NCI-H446 treated with DMSO at 0.1 percent for 48 hours (cell line): Measurements from ENCODE around the gene AHCYL1.

Source experiments
- DNase-seq: peaks from one replicate; lab custom pipeline; 2025; lab: John Stamatoyannopoulos, UW

The AHCYL1 gene

DNA sequence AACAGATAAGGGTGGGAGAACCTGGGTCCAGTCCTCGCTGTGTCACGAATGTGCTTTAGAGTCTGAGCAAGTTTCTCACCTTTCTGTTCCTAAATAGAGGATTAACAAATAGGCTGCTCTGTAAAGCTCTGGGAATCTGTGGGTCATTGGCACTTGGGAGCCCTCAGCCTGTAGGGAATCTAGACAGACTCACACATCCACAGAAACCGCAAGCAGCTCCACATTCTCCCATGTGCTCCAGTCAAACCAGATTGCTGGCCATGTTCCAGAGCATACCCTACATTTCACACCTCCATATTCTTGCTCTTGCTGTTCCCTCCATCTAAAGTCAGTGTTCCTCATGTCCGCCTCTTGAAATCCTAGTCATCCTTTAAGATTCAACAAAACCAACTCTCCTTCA lies 7.8 kb upstream of the AHCYL1 start:
- no peak for DNase-seq

DNA sequence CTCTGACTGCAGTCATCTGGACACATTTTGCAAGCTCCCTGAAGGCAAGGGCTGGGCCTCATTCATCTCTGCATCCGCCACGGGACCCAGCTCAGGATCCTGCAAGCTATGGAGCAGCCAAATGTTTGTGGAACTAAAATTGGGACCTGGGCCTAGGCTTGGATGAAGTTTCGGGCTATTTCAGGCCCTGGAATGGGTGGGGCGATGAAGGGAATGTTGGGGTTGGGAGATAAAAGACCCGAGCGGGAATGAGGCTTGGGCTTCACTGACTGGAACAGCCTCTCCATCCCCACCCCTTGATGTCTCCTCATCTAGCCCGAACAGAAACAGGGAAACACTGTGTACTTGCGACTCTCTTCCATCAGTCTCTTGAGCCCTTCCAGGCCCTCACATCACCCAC lies 7.3 kb upstream of the AHCYL1 start:
- no peak for DNase-seq

DNA sequence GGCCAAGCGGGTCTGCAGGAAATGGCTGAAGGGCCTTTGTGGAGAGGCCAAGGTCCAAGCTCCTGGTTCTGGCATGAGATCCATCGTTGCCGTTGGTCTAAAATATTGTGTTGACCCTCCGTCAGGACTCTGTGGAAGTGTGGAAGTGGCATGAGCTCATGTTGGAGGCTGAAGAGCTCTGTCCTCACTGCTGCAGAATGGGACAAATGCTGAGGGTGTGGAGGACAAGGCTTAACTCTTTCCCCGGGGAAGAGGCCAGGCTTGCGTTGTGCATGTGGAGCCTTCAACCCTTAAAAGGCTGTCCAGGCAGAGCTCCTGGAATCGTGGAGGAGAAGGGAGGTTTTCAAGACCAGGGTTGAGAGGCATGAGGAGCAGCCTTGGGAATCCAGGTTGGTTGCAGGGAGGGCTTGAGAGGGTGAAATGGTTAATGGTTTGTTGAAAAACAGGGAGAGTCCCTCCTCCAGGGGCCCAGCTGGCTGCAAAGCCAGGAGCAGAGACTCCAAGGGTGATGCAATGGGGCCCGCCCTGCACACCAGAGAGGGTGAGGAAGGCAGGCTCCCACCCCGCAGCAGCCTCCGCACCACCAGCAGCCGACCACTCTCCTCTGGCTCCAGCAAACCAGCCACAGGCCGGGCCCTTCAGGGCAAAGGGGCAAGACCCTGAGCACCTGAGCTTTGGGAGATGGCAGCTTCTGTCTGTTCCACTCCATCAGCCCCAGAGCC lies 6.7 kb upstream of the AHCYL1 start:
- DNase-seq, result no peak

DNA sequence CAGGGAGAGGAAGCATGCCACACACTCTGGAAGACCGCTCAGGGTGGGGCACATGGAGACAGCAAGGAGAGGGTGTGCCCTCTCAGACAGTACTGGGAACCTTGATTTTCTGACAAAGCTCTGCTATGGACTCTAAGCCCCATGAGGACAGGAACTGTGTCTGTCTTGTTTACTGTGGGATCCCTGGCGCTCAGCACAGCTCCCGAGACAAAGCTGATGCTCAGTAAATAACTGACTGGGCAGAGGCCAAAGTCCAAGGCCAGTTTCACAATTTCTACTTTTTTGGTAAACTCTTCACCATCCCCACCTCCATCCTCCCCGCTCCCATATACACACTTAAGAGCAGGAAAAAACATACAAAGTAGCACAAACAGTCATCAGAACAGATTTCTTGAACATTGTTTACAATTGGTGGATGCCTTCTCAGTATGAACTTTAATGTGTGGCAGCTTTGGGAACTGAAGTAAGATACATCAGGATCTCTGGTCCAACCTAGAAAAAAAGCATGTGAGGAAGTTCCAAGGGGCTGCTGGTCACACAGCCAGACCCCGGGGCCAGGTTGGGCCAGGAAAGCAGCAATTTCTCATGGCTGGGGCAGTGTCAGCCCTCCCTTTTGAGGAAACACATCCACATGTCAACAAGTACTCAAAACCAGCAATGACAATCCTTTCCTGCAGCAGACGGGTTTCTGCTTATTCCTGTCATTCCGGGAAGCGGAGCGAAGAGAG lies 5.6 kb upstream of the AHCYL1 start:
- DNase-seq, result no peak

DNA sequence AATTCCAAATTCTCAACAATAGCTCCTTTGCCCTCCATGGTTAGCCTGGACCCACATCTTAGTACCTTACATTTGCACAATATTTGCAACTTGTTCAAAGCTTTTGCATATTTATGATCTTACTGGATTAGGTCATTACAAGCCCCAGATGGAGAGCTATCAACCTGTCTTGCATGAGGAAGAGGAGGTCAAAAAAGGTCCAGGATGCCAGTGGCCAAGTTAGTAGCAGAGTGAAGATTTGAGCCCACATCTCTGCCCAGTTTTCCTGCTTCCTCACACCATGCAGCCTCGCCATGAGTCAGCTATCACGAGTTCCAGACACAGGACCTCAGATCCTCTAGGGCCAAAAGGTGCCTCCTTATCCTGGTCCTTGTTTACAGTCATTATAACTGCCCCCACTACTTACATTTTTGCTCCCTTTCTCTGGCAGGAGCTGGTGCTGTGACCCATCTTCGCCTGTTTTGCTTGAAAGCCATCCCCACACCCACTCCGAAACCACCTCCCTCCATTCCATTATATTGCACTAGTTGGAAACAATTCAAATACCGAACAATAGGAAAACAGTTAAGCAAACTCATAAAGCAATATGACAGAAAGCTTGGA lies 5.0 kb upstream of the AHCYL1 start:
- DNase-seq, result no peak

DNA sequence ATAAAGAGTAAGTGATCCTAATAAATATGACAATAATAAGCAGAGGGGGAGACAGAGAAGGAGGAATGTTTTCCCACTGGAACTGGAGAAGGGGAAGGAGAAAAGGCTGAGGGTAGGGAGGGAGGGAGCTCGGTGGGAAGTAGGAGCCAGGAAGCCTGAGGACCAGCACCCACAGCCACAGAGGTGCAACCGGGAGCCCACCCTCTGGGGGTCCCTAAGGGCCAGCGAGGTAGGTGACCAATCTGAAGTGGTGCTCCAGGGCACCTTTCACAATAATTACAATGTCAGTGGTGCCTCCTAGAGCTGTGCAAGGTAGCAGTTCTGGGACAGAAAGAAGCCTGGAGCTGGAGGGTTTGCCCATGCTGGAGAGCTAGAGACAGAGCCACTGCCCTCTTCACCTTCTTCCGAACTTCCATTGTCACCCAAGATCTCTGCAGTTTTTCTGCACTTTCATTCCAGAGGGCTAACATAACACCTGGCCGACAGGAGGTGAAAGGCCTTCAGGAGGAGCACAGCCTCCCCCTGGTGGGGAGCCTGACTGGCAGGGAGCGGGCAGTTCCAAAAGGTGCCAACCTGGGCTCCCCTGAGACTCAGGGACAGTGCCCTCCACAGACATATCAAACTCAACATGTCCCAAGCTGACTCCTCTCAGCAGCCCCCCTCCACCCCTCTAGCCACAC lies 4.1 kb upstream of the AHCYL1 start:
- DNase-seq, result no peak

DNA sequence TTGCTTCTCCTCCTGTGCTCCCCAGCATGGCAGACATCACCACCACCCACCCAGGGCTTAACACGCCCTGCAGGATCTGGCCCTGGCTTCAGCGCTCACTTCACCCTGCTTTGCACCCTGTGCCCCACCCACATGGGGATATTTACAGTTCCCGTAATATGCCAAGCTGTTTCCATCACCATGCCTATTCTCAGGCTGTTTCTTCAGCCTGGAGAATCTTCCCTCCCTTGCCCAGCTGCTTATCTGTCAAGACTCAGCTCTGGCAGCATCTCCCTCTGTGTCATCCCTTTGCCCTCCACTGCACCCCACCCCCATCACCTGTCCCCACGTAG lies 3.6 kb upstream of the AHCYL1 start:
- no peak for DNase-seq

DNA sequence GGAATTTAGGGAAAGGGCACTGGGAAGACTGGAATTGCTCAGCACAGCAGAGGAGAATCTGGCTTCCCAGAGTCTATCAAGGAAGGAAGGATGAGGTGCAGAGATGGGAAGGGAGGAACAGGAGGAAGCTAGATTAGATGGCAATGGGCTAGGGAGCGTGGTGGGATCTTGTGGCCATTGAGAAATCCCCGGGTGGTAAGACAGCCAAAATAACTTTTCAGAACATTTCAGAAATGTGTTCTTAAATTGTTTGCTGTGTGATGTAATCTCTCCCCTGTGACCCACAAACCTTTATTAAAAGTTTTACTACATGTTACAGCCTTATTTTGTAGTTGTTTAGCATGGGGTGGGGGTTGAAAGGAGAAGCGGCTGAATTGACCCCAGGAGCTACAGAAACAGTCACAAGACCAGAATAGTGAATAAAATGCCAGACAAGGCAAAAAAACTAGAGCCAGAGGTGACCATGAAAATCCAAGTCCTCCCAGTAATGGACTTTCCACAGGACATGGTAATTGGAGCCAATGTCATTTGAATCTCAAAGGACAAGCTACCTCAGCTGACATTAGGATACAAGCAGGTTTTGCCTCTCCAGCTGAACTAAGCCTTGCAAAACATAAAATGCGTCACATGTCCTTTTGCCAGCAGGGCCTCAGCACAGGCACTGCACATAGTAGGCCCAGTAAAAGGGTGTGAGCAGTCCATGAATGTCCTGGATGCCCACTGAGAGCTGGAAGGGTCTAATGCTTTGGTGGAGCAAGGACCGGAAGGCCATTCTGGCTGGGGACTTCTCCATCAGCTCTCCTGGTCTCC lies 980 bp upstream of the AHCYL1 start:
- no peak for DNase-seq

DNA sequence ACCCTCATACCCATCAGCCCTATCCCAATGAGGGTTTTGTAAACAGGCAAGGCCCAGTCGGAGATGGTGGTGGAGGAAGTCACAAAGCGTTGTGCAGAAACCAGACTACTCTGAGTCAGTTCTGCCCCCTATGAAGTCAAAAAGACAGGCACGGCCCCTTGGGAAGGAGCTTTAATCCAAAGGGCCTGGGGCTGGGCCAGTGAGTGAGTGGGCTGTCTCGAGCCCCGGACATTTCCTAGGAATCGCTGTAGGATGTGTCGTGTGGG lies 442 bp upstream of the AHCYL1 start:
- DNase-seq, result peak; percentile 49

DNA sequence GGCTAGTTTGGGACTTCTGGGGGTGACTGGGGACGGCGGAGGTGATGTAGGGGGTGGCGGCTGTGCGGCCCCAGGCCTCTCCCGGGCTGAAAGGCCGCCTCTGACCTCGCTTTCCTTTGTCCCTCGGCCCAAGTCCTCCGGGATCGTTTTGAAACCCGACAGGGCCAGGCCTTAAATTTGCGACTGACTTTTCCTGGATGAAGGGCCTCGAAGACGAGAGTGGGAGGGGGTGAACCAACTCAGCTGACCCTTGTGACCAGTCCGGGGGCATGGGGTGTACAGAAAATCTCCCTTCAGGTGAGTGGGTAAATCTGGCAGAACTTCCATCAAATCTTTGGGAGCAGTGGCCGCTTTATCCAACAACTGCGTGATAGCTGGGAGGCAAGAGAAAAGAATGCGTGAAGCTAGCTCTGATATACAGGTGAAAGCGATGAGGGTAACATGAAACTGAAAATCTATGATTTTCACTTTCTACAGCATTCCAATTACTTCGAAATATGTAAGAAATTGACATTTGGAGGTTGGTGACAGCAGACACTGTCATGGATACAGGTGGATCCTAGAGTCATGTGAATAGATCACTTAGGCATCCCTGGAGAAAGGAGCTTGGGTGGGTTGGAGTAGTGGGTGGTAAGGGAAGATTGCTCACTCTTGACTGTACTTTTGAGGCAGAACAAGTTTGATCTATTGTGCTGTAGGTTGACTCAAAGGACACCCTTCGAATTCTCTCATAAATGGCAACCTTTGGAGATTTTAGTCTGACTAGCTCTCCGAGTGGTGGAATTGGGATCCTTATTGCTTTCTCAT lies 885 bp downstream of the AHCYL1 start:
- no peak for DNase-seq

DNA sequence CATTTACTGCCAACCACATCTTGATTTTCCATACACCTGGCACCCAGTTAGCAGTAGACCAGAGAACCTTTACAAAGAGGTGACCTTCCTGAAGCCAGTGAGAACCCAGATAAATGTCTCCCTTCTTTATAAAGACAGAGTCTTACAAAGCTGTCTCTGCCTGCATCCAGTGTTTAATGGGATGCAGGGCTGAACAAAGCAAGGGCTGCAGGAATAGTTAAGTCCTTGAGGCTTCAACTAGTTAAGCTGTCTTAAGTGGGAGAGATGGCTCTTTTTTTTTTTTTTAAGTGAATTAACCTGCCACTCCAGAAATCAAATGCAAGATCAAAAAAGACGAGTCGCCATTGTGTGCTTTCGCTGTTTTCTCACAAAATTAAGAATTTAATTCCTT lies 1.5 kb downstream of the AHCYL1 start:
- no peak for DNase-seq

DNA sequence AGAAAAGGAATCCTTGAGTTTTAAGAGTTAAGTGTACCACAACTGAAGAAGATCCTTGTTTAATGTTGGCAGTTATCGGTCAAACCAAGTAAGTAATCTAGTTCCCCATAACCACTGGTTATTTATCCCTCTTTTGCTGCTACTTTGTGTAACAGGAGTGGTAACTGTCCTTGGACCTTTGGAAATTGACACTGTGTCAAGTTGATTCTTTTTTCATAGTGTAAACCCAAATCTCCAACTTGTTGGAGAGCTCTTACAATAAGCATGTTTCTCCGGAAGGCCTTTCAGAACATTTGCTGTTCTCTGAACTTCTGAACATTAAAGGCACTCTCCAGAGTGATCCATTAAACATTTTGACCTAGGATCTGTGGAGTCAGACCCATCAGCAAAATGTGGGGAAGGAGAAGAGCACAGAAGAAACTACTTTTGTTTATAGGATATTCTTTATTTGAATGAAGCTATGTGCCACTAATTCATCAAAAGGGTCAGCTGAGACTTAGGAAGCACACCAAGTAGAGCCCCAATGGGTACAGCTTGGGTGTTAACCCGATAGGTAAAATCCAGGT lies 3.9 kb downstream of the AHCYL1 start:
- DNase-seq, result no peak

DNA sequence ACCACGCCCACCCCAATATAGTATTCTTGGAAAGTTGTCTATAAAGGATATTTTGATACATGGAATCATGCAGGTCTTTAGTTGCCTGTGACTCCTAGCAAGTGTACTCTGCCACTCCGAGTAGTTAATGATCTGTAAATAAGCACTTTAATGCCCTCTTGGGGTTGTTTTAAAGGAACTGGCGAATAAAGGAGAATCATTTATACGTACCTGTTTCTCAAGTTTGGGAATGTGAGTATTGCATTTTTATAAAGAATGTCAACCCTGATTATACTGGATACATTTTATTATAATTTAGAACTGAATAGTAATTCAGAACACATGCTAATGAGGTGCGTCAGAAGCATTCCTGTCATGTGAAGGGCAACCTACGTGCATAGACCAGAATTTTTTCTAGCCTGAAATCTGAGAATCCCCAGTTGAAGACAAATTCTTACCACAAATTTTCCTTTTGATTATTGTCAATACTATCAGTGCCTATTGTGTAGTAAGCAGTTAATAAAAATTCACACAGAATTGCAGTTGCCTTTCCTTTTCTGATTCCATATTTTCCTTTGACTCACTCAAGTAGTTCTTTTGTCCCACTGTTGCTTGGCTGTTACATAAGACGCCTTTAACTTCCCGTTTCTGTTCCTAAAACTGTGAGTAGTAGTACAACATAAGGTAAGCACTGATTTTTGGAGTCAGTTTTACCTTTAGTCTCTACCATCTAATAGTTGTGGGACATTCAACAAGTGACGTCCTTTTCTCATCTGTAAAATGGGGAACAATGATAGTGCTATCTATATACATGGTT lies 5.1 kb downstream of the AHCYL1 start:
- DNase-seq, result no peak

DNA sequence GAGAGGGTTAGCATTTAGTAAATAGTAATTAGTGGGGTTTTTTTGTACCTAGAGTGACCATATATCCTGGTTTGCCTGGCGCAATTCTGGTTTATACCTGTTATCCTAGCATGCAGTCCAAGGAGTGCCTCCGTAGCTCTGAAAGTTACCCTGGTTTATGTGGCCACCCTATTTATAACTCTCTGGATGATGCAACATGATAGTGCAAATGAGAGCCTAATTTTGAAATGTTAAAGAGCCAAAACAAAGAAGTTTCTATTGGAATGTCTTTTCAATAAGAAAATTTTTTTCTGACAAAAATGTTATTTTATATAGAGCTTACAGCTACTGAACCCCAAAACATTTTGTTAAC lies 5.7 kb downstream of the AHCYL1 start:
- no peak for DNase-seq

DNA sequence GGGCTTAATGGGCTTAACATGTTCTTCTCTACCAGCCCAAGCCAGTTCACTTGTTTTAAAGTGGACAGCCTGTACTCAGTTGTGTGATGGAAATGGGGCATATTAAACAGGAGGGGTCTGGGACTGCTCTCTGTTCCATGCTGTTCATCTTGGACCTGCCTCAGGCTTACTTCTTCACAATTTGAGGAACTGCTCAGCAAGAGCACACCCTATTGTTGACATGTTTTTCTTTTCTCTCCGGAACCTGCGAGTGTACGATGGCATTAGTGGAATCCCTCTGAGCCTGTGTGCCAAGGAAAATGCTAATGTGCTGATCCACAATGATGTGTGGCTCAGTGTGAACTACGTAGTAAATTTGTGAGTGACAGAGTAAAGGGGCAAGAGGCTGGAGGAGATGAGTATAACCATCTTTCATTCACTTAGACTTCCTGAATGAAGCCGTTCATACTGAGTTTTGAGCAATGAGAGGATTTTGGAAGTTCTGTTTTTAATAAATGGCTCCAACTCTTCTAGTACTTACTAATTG lies 6.9 kb downstream of the AHCYL1 start:
- no peak for DNase-seq

DNA sequence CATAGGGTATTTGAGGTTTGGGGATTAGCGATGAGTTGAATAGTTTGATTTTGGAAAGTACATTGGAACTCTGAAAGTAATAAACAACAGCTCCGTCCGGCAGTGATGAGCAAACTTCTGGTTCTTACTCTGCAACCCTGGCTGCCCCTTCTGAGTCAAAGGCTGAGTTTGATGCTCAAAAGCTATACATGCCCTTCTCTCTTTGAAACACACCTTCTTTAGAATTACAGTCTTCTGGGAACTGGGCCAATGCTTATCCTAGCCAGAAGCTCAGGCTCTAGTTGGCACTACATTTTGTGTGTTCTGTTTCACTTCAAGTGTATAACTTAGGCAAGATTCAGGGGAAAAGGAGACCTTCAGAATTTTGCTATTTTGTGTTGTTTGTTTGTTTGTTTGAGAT lies 9.3 kb downstream of the AHCYL1 start:
- peak; percentile 32 for DNase-seq

DNA sequence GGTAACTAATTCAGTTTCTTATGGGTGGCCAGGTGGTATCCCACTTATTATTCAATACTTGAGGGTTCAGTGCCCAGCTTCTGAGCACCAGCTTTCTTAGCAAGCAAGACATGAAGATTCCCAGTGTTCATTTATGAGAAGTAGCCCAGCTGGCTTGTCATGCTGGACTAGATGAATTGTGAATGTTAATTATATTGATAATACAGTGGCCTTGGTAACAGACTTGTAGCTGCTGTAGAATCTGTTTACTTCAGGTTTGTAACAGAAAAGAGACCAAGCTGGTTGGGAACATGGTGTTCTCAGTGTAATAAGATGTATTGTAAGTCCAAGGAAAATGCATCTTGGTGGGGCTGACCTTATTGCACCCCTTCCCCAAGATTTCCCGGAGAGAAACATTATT lies 10.1 kb downstream of the AHCYL1 start:
- no peak for DNase-seq

DNA sequence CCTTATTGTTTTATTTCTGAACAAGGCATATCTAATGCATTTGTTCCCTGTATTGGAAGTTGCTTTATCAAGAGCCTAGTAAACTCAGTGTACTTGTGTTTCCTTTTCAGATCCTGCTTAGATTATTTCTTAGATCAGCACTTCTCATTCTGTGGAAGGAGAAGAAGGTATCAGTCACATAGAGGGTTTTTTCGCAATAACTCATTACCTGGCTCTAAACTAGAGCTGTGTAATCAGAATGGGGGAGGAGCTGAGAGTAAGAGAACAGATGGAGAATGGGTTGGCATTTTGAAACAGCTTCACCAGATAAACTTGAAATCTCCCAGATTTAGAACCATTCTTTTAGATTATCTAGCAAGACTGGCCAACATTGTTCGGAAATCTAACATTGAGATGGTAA lies 11.0 kb downstream of the AHCYL1 start:
- no peak for DNase-seq

DNA sequence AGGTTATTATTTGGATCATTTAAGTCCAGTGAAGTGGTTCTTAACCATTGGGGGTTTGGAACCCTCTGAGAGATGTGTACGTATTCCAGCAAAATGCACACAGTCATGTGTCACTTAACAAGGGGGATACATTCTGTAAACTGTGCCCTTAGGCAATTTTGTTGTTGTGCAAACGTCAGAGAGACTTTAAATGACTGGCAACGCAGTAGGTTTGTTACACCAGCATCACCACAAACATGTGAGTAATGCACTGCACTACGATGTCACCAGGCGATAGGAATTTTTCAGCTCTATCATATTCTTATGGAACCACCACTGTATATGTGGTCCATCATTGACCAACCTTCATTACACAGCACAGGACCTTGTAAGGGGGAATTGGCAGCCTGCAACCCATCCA lies 11.9 kb downstream of the AHCYL1 start:
- no peak for DNase-seq

DNA sequence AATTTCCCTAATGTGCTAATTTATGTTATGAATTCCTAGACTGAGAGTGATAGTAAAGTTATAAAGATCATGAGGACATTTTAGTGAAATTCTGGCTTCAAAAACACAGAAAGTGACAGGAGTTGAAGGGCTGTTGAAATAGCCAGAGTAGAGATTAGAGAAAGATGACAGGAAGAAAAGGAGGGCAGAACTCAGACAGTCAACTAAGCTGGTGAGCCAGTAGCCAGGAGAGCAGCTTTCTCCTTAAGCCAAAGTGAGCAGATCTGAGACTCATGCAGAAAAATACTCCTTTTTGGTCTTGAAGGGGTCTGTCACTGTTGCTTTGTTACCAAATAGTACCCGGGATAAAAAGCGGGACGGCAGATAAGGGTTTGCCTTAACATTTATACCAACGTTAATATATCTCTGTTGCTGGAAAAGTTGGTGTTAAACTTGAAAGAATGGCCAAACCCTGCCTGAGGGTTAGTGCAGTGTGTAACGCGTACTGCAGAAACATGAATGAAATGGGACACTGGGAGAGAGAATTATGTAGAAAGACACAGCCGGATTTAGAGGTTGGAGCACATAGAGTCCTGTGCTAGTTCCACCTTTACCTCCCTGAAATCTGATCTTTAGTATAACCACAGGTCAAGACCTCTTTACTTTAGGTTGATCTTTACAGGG lies 12.8 kb downstream of the AHCYL1 start:
- no peak for DNase-seq
